Stimulated activated CD8-positive, alpha-beta memory T cell treated with anti-CD3 and anti-CD28 coated beads, Interleukin-4, amount 100 ng/mL, for 24 hours (primary cell): ENCODE data around the gene FZR1.
"Not testable (repeated sequence)": the region's sequence is repeated elsewhere in the genome, so short reads cannot be mapped to it uniquely, and the experiment has no call there.

Experiments used
- DNase-seq: peaks from one replicate; pipeline ENCODE4 v3.0.0-alpha.2; 2020; ENCODE audit warnings: low read depth

FZR1 gene

DNA sequence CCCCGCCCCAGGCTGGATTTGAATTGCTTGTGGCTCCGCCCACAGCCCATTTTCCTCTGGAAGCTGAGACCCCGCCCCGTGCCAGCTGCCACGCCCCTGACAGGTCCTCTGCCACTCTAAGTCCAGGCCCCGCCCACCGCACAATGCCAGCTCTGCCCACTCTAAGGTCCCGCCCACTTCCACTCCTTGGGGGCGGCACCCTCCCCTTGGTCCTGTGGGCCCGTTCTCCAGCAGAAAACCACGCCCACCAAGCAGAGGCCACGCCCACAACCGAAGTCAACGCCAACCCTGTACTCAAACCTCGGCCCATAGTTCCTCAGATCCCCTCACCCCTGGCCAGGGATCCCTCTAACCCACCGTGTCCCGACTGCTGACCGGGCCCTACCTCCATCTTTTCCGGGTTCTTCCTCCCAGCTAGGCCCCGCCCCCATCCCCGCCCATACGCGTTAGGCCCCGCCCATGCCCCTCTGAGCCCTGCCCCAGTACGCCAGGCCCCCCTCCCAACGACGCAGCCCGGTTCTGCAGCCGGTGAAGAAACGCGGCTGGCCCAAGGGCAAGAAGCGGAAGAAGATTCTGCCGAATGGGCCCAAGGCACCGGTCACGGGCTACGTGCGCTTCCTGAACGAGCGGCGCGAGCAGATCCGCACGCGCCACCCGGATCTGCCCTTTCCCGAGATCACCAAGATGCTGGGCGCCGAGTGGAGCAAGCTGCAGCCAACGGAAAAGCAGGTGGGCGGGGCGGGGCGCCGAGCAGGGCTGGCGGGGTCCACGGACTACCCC, 67.9 kb downstream of the FZR1 start:
- peak; percentile 71 for DNase-seq

DNA sequence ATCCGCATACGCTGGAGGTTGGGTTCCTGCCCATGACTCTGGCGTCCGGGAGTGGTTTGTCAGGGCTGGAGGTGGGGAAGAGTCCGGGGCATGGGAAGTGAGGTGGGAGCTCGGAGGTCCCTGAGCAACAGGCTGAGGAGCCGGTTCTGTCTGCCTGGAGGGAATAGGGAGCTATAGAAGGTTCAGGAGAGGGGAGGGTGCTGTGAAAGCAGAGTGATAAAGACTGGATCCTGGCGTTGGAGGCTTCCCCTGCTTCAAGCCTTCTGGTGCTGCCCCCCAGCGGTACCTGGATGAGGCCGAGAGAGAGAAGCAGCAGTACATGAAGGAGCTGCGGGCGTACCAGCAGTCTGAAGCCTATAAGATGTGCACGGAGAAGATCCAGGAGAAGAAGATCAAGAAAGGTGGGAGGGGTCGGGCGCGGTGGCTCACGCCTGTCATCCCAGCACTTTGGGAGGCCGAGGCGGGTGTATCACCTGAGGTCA, 69.2 kb downstream of the FZR1 start:
- DNase-seq: no peak

DNA sequence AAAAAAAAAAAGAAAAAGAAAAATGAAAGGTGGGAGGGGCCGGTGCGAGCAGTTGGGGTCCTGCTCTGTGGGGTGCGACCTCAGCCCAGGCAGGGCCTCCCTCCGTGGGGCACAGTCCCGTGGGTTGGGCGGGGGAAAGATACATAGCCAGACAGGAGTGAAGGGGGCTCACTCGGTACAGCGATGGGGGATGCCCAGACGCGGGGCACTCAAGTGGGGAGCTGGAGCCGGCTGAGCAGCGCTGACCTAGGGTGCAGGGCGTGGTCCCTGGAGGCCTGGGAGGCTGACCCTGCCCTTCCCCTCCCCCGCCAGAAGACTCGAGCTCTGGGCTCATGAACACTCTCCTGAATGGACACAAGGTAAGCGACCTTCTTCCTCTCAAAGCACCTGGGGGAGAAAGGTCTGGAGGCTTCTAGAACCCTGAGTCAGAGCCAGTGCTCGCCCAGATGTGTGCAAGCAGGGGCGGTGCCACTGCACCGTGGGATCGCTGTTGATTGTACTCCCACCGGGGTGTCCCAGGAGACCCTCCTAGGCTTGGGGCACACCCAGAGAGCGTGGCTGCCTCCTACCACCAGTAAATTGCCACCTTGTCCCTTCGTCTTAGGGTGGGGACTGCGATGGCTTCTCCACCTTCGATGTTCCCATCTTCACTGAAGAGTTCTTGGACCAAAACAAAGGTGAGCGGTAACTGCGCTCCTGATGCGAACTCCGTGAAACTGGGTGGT, 70.0 kb downstream of the FZR1 start:
- DNase-seq: no peak

DNA sequence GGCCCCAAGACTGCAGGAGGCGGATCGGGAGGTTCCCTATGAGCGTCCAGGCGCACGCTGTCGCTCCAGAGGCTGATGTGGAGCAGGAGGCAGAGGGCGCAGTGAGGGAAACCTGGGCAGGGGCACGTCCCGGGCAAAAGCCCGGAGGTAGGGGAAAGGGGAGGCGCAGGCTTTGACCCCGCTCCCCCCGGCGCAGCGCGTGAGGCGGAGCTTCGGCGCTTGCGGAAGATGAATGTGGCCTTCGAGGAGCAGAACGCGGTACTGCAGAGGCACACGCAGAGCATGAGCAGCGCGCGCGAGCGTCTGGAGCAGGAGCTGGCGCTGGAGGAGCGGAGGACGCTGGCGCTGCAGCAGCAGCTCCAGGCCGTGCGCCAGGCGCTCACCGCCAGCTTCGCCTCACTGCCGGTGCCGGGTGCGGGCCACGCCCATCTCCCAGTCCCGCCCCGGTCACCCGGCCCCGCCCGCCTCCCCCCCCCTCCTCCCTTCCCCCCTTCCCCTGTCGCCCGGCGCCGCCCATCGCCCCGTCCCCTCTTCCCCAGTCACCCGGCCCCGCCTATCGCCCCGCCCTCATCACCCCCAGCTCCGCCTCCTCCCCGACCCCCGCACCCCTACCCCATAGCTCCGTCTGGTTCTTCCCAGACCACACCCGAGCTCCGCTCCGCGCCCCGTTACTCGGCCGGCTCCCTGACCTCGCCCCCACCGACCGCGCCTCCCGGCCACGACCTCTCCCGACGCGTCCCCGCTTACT, 70.8 kb downstream of the FZR1 start:
- no peak for DNase-seq

DNA sequence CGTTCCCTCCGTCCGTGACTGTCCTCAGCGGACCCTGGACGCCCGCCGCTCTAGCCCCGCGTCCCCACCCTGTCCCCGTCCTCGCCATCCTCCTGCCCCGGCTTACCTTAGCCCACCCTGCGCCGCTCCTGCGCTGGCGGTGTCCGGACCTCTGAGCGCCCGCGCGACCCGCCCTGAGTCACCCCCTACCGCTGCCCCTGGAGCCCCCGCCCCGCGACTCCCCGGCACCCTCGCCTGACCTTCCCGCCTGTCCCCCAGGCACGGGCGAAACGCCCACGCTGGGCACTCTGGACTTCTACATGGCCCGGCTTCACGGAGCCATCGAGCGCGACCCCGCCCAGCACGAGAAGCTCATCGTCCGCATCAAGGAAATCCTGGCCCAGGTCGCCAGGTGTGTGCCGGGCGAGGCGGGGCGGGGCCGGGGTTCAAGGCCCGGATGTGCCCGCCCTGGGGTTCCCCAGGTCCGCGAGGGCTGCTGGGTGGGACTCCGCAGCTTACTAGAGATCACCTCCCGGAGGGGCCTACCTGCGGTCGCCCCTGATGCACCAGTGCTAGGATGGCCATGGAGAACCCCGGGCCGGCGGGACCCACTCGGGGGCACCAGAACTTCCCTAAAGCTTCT, 71.7 kb downstream of the FZR1 start:
- DNase-seq: no peak

DNA sequence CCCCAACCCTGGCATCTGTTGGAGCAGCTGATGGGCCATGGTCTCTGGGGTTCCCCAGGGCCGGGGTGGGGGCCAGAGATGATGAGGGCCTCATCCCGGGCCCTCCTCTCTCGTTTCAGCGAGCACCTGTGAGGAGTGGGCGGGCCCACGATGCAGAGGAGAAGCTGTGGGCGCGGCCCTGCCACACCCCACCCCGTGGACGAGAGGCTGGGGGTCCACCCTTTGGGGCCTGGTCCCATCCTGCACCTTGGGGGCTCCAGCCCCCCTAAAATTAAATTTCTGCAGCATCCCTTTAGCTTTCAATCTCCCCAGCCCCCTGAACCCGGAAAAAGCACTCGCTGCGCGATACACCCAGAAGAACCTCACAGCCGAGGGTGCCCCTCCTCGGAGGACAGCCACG, 72.3 kb downstream of the FZR1 start:
- DNase-seq: no peak

DNA sequence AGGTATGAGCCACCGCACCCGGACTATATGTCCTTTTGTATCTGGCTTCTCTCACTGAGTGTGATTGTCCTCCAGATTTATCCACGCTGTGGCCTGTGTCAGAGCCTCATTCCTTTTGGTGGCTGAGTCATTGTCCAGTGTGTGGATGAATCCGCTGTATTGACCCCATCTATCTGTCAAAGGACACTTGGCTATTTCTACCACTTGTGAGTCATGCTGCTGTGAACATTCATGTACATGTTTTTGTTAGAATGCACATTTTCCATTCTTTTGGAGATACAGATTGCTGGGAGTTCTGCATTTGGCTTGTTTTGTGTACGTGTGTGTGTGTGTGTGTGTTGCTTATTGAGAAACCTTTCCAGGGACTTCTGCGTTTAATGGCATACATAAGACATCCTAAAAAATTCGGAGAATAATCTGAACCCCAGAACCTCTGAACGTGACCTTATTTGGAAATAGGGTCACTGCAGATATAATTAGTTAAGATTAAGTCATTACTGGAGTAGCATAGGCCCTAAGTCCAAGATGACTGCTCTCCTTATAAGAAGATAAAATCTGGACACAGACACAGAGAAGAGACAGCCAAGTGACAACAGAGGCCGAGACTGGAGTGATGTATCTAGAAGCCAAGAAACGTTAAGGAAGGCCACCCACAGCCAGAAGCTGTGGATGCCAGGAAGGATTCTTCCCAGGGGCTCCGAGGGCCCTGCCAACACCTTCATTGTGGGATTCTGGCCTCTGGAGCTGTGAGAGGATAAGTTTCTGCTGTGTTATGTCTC, 74.2 kb downstream of the FZR1 start:
- DNase-seq: no peak

DNA sequence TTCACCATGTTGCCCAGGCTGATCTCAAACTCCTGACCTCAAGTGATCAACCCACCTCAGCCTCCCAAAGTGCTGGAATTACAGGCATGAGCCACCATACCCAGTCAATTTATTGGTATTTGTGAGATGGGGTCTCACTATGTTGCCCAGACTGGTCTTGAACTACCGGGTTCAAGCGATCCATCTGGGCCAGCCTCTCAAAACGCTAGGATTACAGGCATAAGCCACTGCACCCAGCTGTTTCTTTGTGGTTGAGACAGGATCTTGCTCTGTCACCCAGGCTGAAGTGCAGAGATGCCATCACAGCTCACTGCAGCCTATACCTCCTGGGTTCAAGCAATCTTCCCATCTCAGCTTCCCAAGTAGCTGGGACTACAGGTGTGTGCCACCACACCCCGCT, 75.7 kb downstream of the FZR1 start:
- DNase-seq: not testable (repeated sequence)

DNA sequence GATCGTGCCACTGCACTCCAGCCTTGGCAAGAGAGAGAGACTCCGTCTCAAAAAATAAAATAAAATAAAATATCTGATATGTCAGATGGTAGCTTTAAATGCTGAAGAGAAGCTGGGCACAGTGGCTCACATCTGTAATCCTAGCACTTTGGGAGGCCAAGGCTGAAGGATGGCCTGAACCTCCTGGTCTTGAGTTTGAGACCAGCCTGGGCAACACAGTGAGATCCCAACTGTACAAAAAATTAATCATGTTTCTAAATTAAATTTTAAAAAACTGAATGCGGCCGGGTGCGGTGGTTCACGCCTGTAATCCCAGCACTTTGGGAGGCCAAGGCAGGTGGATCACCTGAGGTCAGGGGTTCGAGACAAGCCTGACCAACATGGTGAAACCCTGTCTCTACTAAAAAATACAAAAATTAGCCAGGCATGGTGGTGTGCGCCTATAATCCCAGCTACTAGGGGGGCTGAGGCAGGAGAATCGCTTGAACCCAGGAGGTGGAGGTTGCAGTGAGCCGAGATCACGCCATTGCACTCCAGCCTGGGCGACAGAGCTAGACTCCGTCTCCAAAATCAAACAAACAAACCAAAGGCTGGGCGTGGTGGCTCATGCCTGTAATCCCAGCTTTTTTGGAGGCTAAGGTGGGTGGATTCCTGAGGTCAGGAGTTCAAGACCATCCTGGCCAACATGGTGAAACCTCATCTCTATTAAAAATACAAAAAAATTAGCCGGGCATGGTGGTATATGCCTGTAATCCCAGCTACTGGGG, 78.1 kb downstream of the FZR1 start:
- not testable (repeated sequence) for DNase-seq

DNA sequence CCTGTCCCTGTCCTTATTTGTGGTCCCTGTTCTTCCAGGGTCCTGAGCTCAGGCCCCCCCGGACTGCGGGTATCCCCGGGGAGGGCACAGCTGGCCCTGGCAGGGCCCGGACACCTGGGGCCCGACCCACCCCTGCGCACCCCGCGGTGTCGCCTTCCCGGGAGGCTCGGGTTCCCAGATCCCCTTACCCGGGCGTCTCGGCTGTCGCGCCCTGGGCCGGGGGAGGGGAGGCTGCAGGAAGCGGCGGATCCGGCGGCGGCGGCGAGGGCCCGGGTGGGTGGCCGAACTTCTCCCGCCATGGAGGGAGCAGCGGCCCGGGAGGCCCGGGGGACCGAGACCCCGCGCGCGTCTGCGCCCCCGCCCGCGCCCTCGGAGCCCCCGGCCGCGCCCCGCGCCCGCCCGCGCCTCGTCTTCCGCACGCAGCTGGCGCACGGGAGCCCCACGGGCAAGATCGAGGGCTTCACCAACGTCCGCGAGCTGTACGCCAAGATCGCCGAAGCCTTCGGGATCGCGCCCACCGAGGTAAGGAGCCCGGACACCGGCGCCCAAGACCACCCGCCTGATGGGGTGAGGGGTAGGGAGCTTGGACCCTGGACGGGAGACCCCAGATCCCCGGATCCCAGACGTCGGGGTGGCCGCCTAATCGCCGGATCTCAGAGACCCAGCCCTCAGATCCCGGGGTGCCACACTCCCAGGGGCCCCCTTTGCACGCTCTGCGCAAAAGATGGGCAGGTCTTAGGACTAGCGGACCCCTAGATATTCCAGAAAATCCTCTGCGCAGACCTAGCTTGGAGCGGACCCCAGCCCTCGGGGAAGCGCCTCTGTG, 79.4 kb downstream of the FZR1 start, which contains the start of gene GIPC3:
Gene GIPC3, plus strand, starts transcription at position 178 of the 826 bp plus-strand sequence. Its CDS starts 120 bp downstream, at position 298.
- DNase-seq: no peak

DNA sequence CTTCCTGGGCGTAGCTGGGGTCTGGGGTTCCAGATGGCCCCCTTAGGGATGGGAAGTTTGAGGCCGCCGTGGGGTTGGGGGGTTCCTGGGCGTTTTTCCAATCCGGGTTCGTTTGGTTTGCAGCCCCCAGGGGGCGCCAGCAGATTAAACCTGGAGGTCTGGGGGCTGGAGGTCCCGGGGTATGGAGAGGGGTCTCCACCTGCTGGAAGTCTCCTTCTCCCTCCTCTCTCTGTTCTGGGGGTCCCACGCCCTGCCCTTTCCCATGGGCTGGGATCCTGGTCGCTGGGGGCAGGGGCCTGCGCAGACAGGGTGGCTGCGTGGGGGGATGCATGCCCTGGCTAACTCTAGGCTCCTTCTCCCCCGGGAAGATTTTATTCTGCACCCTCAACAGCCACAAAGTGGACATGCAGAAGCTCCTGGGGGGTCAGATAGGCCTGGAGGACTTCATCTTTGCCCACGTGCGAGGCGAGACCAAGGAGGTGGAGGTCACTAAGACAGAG, 80.1 kb downstream of the FZR1 start:
- DNase-seq: peak; percentile 21

DNA sequence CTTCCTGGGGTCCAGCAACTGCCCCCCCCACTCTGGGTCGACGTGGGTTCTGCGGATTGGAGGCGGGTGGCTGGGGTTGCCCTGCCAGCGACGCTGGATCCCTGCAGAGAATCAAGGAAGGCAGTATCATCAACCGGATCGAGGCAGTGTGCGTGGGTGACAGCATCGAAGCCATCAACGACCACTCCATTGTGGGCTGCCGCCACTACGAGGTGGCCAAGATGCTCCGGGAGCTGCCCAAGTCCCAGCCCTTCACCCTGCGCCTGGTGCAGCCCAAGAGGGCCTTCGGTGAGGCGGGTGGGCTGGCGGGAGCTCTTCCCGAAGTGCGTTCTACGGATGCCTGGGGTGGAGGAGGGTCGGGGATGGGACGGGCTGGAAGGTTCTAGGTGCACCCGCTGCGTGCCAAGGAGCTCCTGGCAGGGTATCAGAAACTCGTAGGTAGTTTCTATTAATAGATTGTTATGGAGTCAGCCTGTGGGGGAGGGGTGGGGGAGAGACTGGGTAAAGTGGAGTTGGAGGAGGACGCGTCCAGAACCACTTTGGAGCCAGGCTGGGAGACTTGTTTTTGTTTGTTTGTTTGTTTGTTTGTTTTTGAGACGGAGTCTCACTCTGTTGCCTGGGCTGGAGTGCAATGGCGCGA, 80.7 kb downstream of the FZR1 start:
- DNase-seq: no peak
